ENCODE results near the gene KLHL22. TPM values are rescaled to one million over a fixed set of nuclear protein-coding genes. Genes with fewer than 3 reads are reported as not detected.

Gene KLHL22
- total and polyA plus RNA-seq, 4 donors: 2.0 to 20.3 (median 8.7) TPM

DNA sequence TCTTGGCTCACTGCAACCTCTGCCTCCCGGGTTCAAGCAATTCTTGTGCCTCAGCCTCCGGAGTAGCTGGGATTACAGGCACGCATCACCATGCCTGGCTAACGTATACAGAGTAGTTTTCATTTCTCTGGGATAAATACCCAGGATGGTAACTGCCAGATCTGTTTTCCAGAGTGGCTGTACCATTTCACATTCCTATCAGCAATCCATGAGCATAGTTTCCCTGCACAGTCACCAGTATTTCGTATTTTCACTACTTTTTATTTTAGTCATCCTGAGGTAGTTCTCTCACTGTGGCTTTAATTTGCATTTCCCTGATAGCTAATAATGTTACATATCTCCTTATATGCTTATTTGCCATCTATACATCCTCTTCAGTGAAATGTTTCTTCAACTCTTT, 47.0 kb downstream of the KLHL22 start:
- Histone ChIP-seq H3K27ac (ENCODE audit: low read depth in 1 of 2, low read length in 2 of 2) (no peak overlapping the region), H3K36me3 (ENCODE audit: control insufficient read depth in 4 of 4, insufficient read depth in 3 of 4, low read depth in 1 of 4, low read length in 3 of 4) (peaks cover 0 to 20% (median 6%) of the 10 kb centered on the region in 4 donors), H3K9me3 (ENCODE audit: control insufficient read depth in 4 of 4, low read length in 3 of 4) (no peaks in the 10 kb centered on the region), H3K27me3 (ENCODE audit: control insufficient read depth in 4 of 4, insufficient read depth in 4 of 4, low read length in 3 of 4) (no peaks in the 10 kb centered on the region), H3K9ac (ENCODE audit: low read depth in 1 of 2, low read length in 2 of 2) (no peak overlapping the region), H3K4me1 (ENCODE audit: control insufficient read depth in 4 of 4, insufficient read depth in 4 of 4, low read length in 3 of 4) (no peaks in the 10 kb centered on the region), H3K4me3 (ENCODE audit: low read depth in 1 of 3, low read length in 3 of 3) (no peak overlapping the region)
- WGBS: 95% methylated on average over 5 of the region's 5 CpGs
- DNase-seq (ENCODE audit: low spot score): no peak
- TF ChIP-seq YY1 (IDR thresholded peaks at IDR 0.05) (no peak), FOXA2 (IDR thresholded peaks at IDR 0.05) (no peak), RAD21 (IDR thresholded peaks at IDR 0.05) (no peak), EGR1 (IDR thresholded peaks at IDR 0.05; ENCODE audit: low read depth in 2 of 2) (no peak), TAF1 (conservative IDR thresholded peaks at IDR 0.05) (no peak), FOXA1 (IDR thresholded peaks at IDR 0.05) (no peak), GABPA (IDR thresholded peaks at IDR 0.05 in 1 of 2, conservative IDR thresholded peaks at IDR 0.05 in 1 of 2) (no peak), SP1 (IDR thresholded peaks at IDR 0.05) (no peak), NR2F2 (IDR thresholded peaks at IDR 0.05) (no peak), RXRA (IDR thresholded peaks at IDR 0.05) (no peak), HNF4A (conservative IDR thresholded peaks at IDR 0.05) (no peak), JUND (IDR thresholded peaks at IDR 0.05) (no peak), HNF4G (IDR thresholded peaks at IDR 0.05) (no peak)
- TF ChIP-seq, protein P1, sequence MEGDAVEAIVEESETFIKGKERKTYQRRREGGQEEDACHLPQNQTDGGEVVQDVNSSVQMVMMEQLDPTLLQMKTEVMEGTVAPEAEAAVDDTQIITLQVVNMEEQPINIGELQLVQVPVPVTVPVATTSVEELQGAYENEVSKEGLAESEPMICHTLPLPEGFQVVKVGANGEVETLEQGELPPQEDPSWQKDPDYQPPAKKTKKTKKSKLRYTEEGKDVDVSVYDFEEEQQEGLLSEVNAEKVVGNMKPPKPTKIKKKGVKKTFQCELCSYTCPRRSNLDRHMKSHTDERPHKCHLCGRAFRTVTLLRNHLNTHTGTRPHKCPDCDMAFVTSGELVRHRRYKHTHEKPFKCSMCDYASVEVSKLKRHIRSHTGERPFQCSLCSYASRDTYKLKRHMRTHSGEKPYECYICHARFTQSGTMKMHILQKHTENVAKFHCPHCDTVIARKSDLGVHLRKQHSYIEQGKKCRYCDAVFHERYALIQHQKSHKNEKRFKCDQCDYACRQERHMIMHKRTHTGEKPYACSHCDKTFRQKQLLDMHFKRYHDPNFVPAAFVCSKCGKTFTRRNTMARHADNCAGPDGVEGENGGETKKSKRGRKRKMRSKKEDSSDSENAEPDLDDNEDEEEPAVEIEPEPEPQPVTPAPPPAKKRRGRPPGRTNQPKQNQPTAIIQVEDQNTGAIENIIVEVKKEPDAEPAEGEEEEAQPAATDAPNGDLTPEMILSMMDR (IDR thresholded peaks at IDR 0.05; ENCODE audit: low read depth, low read length, missing input control): no peak
- TF ChIP-seq, protein P2, sequence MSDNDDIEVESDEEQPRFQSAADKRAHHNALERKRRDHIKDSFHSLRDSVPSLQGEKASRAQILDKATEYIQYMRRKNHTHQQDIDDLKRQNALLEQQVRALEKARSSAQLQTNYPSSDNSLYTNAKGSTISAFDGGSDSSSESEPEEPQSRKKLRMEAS (IDR thresholded peaks at IDR 0.05): no peak
- TF ChIP-seq, protein P3, sequence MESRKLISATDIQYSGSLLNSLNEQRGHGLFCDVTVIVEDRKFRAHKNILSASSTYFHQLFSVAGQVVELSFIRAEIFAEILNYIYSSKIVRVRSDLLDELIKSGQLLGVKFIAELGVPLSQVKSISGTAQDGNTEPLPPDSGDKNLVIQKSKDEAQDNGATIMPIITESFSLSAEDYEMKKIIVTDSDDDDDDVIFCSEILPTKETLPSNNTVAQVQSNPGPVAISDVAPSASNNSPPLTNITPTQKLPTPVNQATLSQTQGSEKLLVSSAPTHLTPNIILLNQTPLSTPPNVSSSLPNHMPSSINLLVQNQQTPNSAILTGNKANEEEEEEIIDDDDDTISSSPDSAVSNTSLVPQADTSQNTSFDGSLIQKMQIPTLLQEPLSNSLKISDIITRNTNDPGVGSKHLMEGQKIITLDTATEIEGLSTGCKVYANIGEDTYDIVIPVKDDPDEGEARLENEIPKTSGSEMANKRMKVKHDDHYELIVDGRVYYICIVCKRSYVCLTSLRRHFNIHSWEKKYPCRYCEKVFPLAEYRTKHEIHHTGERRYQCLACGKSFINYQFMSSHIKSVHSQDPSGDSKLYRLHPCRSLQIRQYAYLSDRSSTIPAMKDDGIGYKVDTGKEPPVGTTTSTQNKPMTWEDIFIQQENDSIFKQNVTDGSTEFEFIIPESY (IDR thresholded peaks at IDR 0.05): no peak
- TF ChIP-seq, protein P4, sequence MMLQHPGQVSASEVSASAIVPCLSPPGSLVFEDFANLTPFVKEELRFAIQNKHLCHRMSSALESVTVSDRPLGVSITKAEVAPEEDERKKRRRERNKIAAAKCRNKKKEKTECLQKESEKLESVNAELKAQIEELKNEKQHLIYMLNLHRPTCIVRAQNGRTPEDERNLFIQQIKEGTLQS (IDR thresholded peaks at IDR 0.05): no peak
- TF ChIP-seq, protein P5, sequence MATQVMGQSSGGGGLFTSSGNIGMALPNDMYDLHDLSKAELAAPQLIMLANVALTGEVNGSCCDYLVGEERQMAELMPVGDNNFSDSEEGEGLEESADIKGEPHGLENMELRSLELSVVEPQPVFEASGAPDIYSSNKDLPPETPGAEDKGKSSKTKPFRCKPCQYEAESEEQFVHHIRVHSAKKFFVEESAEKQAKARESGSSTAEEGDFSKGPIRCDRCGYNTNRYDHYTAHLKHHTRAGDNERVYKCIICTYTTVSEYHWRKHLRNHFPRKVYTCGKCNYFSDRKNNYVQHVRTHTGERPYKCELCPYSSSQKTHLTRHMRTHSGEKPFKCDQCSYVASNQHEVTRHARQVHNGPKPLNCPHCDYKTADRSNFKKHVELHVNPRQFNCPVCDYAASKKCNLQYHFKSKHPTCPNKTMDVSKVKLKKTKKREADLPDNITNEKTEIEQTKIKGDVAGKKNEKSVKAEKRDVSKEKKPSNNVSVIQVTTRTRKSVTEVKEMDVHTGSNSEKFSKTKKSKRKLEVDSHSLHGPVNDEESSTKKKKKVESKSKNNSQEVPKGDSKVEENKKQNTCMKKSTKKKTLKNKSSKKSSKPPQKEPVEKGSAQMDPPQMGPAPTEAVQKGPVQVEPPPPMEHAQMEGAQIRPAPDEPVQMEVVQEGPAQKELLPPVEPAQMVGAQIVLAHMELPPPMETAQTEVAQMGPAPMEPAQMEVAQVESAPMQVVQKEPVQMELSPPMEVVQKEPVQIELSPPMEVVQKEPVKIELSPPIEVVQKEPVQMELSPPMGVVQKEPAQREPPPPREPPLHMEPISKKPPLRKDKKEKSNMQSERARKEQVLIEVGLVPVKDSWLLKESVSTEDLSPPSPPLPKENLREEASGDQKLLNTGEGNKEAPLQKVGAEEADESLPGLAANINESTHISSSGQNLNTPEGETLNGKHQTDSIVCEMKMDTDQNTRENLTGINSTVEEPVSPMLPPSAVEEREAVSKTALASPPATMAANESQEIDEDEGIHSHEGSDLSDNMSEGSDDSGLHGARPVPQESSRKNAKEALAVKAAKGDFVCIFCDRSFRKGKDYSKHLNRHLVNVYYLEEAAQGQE (IDR thresholded peaks at IDR 0.05): no peak

All from liver (tissue), 9 donors.